ENCODE results near the gene STAU1. TPM values are rescaled to one million over a fixed set of nuclear protein-coding genes. Genes with fewer than 3 reads are reported as not detected.

The STAU1 gene, protein sequence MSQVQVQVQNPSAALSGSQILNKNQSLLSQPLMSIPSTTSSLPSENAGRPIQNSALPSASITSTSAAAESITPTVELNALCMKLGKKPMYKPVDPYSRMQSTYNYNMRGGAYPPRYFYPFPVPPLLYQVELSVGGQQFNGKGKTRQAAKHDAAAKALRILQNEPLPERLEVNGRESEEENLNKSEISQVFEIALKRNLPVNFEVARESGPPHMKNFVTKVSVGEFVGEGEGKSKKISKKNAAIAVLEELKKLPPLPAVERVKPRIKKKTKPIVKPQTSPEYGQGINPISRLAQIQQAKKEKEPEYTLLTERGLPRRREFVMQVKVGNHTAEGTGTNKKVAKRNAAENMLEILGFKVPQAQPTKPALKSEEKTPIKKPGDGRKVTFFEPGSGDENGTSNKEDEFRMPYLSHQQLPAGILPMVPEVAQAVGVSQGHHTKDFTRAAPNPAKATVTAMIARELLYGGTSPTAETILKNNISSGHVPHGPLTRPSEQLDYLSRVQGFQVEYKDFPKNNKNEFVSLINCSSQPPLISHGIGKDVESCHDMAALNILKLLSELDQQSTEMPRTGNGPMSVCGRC
- total RNA-seq (54.4 and 70.1 TPM in 2 replicates), polyA plus RNA-seq (62.6 and 77.1 TPM in 2 replicates)

DNA sequence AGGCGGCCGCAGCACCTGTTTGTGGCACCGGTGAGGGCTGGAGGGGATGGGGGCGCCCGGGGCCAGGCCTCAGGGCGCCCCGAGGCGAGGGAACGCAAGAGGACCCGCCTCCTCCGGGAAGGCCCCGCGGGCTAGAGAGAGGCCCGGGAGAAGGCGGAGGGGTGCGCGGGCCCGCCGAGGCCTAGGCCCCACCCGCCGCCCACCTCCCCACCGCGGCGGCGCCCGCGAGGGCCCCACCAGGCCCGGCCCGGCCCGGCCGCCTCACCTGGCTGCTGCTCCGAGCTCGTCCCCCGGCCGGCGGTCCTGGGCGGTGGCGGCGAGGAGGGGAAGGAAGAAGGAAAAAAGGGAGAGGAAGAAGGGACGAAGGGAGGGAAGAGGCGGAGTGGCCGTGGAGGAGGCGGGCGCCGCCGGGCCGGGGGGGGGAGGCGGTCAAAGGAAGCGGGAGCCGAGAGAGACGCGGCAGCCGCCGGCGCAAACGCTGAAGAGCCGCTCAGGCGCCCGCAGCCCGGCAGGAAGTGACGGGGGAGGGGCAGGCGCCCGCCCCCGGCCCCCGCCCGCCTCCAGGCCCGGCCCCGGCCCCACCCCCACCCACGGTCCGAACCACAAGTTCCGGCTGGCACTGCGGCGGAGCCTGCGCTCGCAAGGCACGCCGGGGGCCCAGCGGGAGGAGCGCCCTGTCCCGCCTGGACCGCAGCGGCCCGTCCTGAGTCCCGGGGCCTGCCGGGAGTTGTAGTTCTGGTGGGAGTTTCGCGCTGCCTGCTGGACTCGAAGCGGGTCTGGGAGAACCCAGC, at the start of gene STAU1:
STAU1 (minus strand) TSS at position 484 of the 791 bp plus-strand sequence. CDS start 22,133 bp downstream, outside the sequence.
- H3K4me3 ChIP-seq = peak within 1 kb of the TSS; percentile 96
- no peaks in the 10 kb centered on the region for H3K36me3 ChIP-seq
- peak within 1 kb of the TSS; percentile 95 for H3K27ac ChIP-seq
- peak; percentile 97 to 99 for DNase-seq (ENCODE audit: low read depth in 1 of 2, low spot score in 1 of 2)
- TF ChIP-seq, protein P1, sequence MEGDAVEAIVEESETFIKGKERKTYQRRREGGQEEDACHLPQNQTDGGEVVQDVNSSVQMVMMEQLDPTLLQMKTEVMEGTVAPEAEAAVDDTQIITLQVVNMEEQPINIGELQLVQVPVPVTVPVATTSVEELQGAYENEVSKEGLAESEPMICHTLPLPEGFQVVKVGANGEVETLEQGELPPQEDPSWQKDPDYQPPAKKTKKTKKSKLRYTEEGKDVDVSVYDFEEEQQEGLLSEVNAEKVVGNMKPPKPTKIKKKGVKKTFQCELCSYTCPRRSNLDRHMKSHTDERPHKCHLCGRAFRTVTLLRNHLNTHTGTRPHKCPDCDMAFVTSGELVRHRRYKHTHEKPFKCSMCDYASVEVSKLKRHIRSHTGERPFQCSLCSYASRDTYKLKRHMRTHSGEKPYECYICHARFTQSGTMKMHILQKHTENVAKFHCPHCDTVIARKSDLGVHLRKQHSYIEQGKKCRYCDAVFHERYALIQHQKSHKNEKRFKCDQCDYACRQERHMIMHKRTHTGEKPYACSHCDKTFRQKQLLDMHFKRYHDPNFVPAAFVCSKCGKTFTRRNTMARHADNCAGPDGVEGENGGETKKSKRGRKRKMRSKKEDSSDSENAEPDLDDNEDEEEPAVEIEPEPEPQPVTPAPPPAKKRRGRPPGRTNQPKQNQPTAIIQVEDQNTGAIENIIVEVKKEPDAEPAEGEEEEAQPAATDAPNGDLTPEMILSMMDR (IDR thresholded peaks at IDR 0.05; ENCODE audit: low read depth, low read length) = no peak
- H3K27me3 ChIP-seq = no peaks in the 10 kb centered on the region
- H3K9me3 ChIP-seq (ENCODE audit: low read depth) = no peaks in the 10 kb centered on the region
- H3K4me1 ChIP-seq (ENCODE audit: low read depth) = peaks cover 8% of the 10 kb centered on the region

GRCh38 chr20:49237531-49237930, 49.4 kb upstream of the STAU1 start:
- Histone ChIP-seq H3K36me3 (peaks cover 57% of the 10 kb centered on the region), H3K9me3 (ENCODE audit: low read depth) (no peaks in the 10 kb centered on the region), H3K4me1 (ENCODE audit: low read depth) (no peaks in the 10 kb centered on the region), H3K4me3 (no peak overlapping the region), H3K27me3 (no peaks in the 10 kb centered on the region), H3K27ac (no peak overlapping the region)
- no peak for DNase-seq (ENCODE audit: low read depth in 1 of 2, low spot score in 1 of 2)
- TF ChIP-seq, protein P1 (IDR thresholded peaks at IDR 0.05; ENCODE audit: low read depth, low read length) = no peak

GRCh38 chr20:49236301-49236700, 48.2 kb upstream of the STAU1 start:
- TF ChIP-seq, protein P1 (IDR thresholded peaks at IDR 0.05; ENCODE audit: low read depth, low read length) = no peak
- Histone ChIP-seq H3K9me3 (ENCODE audit: low read depth) (no peaks in the 10 kb centered on the region), H3K27ac (no peak overlapping the region), H3K27me3 (no peaks in the 10 kb centered on the region), H3K36me3 (peaks cover 52% of the 10 kb centered on the region), H3K4me3 (no peak overlapping the region), H3K4me1 (ENCODE audit: low read depth) (no peaks in the 10 kb centered on the region)
- no peak for DNase-seq (ENCODE audit: low read depth in 1 of 2, low spot score in 1 of 2)

DNA sequence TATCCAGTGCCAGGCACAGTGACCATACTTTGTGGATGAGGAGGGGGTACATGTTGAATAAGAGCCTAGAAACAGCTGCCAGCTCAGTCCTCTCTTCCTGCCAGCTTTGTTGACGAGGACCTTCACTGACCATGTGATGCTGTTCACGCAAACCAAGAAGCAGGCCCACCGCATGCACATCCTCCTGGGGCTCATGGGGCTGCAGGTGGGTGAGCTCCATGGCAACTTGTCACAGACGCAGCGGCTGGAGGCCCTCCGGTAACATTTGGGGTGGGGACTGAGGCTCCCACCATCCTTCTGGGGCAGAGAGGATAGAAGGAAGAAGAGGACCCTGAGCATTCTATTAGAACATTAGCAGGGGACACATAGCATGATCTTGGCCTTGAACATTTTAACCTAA, 46.7 kb upstream of the STAU1 start:
- Histone ChIP-seq H3K27me3 (no peaks in the 10 kb centered on the region), H3K4me3 (no peak overlapping the region), H3K9me3 (ENCODE audit: low read depth) (no peaks in the 10 kb centered on the region), H3K4me1 (ENCODE audit: low read depth) (no peaks in the 10 kb centered on the region), H3K36me3 (peaks cover 53% of the 10 kb centered on the region), H3K27ac (no peak overlapping the region)
- DNase-seq (ENCODE audit: low read depth in 1 of 2, low spot score in 1 of 2) = no peak
- TF ChIP-seq, protein P1 (IDR thresholded peaks at IDR 0.05; ENCODE audit: low read depth, low read length) = no peak

- TF ChIP-seq, protein P1 (IDR thresholded peaks at IDR 0.05; ENCODE audit: low read depth, low read length) = no peak
- Histone ChIP-seq H3K27me3 (no peaks in the 10 kb centered on the region), H3K36me3 (peaks cover 42% of the 10 kb centered on the region), H3K4me3 (no peak overlapping the region), H3K27ac (no peak overlapping the region), H3K4me1 (ENCODE audit: low read depth) (no peaks in the 10 kb centered on the region), H3K9me3 (ENCODE audit: low read depth) (no peaks in the 10 kb centered on the region)
- no peak for DNase-seq (ENCODE audit: low read depth in 1 of 2, low spot score in 1 of 2)
These were observed 45.1 kb upstream of the STAU1 start for GRCh38 chr20:49233226-49233625.

Measured in cardiac muscle cell (in vitro differentiated cells and primary cell).